HG02938 (cell line): ENCODE results near the gene CCS.
"Not testable (repeated sequence)": the region's sequence is repeated elsewhere in the genome, so short reads cannot be mapped to it uniquely, and the experiment has no call there.

Experiments used
- ATAC-seq: cut with Tn5 transposase; IDR thresholded peaks from one replicate; pipeline ENCODE4 v1.9.1; 2021; ENCODE audit warnings: mild to moderate bottlenecking, moderate library complexity; ENCODE audit not compliant: unreplicated experiment

CCS gene

GRCh38 chr11:66592457-66593302, at the start of gene CCS, which contains the start of gene CCDC87:
Gene CCS (plus strand): TSS chr11:66593185. CDS start chr11:66593262, 77 bp downstream.
Gene CCDC87 (minus strand): TSS chr11:66593063. CDS start chr11:66593015, 48 bp downstream.
- ATAC-seq: peak; percentile 79

GRCh38 chr11:66543263-66544107, 49.5 kb upstream of the CCS start:
- ATAC-seq: no peak

GRCh38 chr11:66544952-66545351, 48.0 kb upstream of the CCS start:
- ATAC-seq: not testable (repeated sequence)

GRCh38 chr11:66545701-66546367, 47.2 kb upstream of the CCS start, which contains the start of gene ZDHHC24:
Gene ZDHHC24 (minus strand): TSS chr11:66546048. CDS start chr11:66546003, 45 bp downstream.
- peak; percentile 84 for ATAC-seq

- ATAC-seq: peak; percentile 9
These were observed 46.5 kb upstream of the CCS start, which contains the start of gene ACTN3 for GRCh38 chr11:66546368-66546965. Gene ACTN3 (plus strand): TSS chr11:66546903. CDS start chr11:66546938, 35 bp downstream.

- no peak for ATAC-seq
These were observed 45.9 kb upstream of the CCS start for GRCh38 chr11:66546966-66547661.

- no peak for ATAC-seq
These were observed 45.3 kb upstream of the CCS start for GRCh38 chr11:66547662-66548009.

GRCh38 chr11:66548041-66548440, 44.9 kb upstream of the CCS start:
- ATAC-seq: no peak

- no peak for ATAC-seq
These were observed 44.0 kb upstream of the CCS start for GRCh38 chr11:66548774-66549630.

GRCh38 chr11:66549696-66550095, 43.3 kb upstream of the CCS start:
- ATAC-seq: no peak

- ATAC-seq: no peak
These were observed 42.1 kb upstream of the CCS start for GRCh38 chr11:66550887-66551286.

- ATAC-seq: no peak
These were observed 38.4 kb upstream of the CCS start for GRCh38 chr11:66554602-66555001.

GRCh38 chr11:66555416-66555815, 37.6 kb upstream of the CCS start:
- ATAC-seq: no peak

- no peak for ATAC-seq
These were observed 36.9 kb upstream of the CCS start for GRCh38 chr11:66556086-66556485.

- no peak for ATAC-seq
These were observed 35.2 kb upstream of the CCS start for GRCh38 chr11:66557733-66558326.

- ATAC-seq: no peak
These were observed 33.7 kb upstream of the CCS start for GRCh38 chr11:66559142-66559865.

GRCh38 chr11:66559866-66560676, 32.9 kb upstream of the CCS start:
- ATAC-seq: no peak
